ENCODE measurements around the gene AGPAT4.

AGPAT4 gene

DNA sequence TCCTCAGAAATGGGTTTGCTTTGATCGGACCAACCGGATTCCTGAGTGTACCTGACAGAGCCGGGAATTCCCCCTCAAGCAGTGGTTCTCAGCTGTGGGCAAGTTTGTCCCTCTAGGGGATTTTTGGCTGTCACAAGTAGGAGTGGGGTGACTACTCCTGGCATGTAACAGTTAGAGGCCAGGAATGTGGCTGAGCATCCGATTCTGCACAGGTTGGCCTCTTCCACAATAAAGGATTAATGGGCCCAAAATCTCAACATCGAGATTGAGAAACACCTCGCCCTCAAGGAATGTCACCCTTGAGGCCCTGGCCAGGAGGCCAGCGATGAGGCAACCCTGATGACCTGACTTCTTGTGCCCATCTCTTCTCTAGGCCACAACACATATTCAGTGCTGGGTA is 7.9 kb downstream of the AGPAT4 start:
- TF ChIP-seq CTCF (IDR thresholded peaks at IDR 0.05; ENCODE audit: low read length) = no peak
- TF ChIP-seq EZH2 (optimal IDR thresholded peaks at IDR 0.05; ENCODE audit: low read depth, low read length) = no peak
- TF ChIP-seq EZH2phosphoT487 (IDR thresholded peaks at IDR 0.05; ENCODE audit: low read length) = no peak
- DNase-seq = no peak
- H3K4me1 ChIP-seq (ENCODE audit: low read length) = no peaks in the 10 kb centered on the region
- H4K20me1 ChIP-seq (ENCODE audit: insufficient read depth, low read length) = no peaks in the 10 kb centered on the region
- H3K9me3 ChIP-seq (replicated peaks; ENCODE audit: insufficient read depth, low read length) = no peaks in the 10 kb centered on the region
- H3K27ac ChIP-seq (ENCODE audit: low read length) = no peak overlapping the region
- H3K36me3 ChIP-seq (replicated peaks; ENCODE audit: insufficient read depth, low read length) = no peaks in the 10 kb centered on the region
- no peak overlapping the region for H2AFZ ChIP-seq (ENCODE audit: low read length)
- no peak overlapping the region for H3K4me3 ChIP-seq (ENCODE audit: low read length)
- H3K4me2 ChIP-seq (ENCODE audit: low read depth, low read length) = no peak overlapping the region
- H3K79me2 ChIP-seq (ENCODE audit: low read length) = no peaks in the 10 kb centered on the region
- H3F3A ChIP-seq (ENCODE audit: insufficient read depth, low read length) = no peaks in the 10 kb centered on the region
- H3K27me3 ChIP-seq (replicated peaks; ENCODE audit: insufficient read depth, low read length) = no peaks in the 10 kb centered on the region
- H3K9me2 ChIP-seq (replicated peaks; ENCODE audit: insufficient read depth, low read length) = no peaks in the 10 kb centered on the region
- H3K9ac ChIP-seq (ENCODE audit: low read length) = no peak overlapping the region

DNA sequence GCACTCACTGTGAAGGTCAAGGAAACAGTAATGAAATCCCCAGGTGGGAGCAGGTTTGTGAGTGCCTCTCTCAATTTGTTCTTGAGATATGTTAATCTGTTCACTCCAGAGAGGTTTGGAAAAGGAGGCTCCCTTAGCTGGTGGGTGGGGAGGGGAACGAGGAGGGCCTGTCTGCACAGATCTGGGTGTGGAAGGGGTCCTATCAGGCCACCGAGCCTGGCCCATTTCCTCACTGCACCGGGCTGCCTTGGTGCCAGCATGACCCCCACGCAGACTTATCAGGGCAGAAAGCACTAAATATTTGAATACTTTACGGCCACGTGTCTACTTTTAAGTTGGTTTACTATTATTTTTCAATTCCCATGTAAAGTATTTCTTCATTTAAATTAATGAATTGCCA is 8.3 kb downstream of the AGPAT4 start:
- no peaks in the 10 kb centered on the region for H3K9me3 ChIP-seq (replicated peaks; ENCODE audit: insufficient read depth, low read length)
- no peaks in the 10 kb centered on the region for H3K36me3 ChIP-seq (replicated peaks; ENCODE audit: insufficient read depth, low read length)
- TF ChIP-seq EZH2 (optimal IDR thresholded peaks at IDR 0.05; ENCODE audit: low read depth, low read length) (no peak), EZH2phosphoT487 (IDR thresholded peaks at IDR 0.05; ENCODE audit: low read length) (no peak), CTCF (IDR thresholded peaks at IDR 0.05; ENCODE audit: low read length) (no peak)
- H3K9me2 ChIP-seq (replicated peaks; ENCODE audit: insufficient read depth, low read length) = no peaks in the 10 kb centered on the region
- H3F3A ChIP-seq (ENCODE audit: insufficient read depth, low read length) = no peaks in the 10 kb centered on the region
- no peak overlapping the region for H3K4me2 ChIP-seq (ENCODE audit: low read depth, low read length)
- H3K27me3 ChIP-seq (replicated peaks; ENCODE audit: insufficient read depth, low read length) = no peaks in the 10 kb centered on the region
- H3K4me1 ChIP-seq (ENCODE audit: low read length) = no peaks in the 10 kb centered on the region
- H2AFZ ChIP-seq (ENCODE audit: low read length) = no peak overlapping the region
- no peaks in the 10 kb centered on the region for H4K20me1 ChIP-seq (ENCODE audit: insufficient read depth, low read length)
- no peak overlapping the region for H3K27ac ChIP-seq (ENCODE audit: low read length)
- no peak overlapping the region for H3K4me3 ChIP-seq (ENCODE audit: low read length)
- no peak for DNase-seq
- H3K9ac ChIP-seq (ENCODE audit: low read length) = no peak overlapping the region
- no peaks in the 10 kb centered on the region for H3K79me2 ChIP-seq (ENCODE audit: low read length)

GRCh38 chr6:161264181-161264580 is 9.7 kb downstream of the AGPAT4 start:
- no peak overlapping the region for H3K4me2 ChIP-seq (ENCODE audit: low read depth, low read length)
- H3K27ac ChIP-seq (ENCODE audit: low read length) = no peak overlapping the region
- H2AFZ ChIP-seq (ENCODE audit: low read length) = no peak overlapping the region
- no peaks in the 10 kb centered on the region for H4K20me1 ChIP-seq (ENCODE audit: insufficient read depth, low read length)
- no peak overlapping the region for H3K4me3 ChIP-seq (ENCODE audit: low read length)
- H3K36me3 ChIP-seq (replicated peaks; ENCODE audit: insufficient read depth, low read length) = no peaks in the 10 kb centered on the region
- TF ChIP-seq CTCF (IDR thresholded peaks at IDR 0.05; ENCODE audit: low read length) (no peak), EZH2 (optimal IDR thresholded peaks at IDR 0.05; ENCODE audit: low read depth, low read length) (no peak), EZH2phosphoT487 (IDR thresholded peaks at IDR 0.05; ENCODE audit: low read length) (no peak)
- H3K9me2 ChIP-seq (replicated peaks; ENCODE audit: insufficient read depth, low read length) = no peaks in the 10 kb centered on the region
- H3K27me3 ChIP-seq (replicated peaks; ENCODE audit: insufficient read depth, low read length) = no peaks in the 10 kb centered on the region
- H3K9ac ChIP-seq (ENCODE audit: low read length) = no peak overlapping the region
- no peak for DNase-seq
- H3F3A ChIP-seq (ENCODE audit: insufficient read depth, low read length) = no peaks in the 10 kb centered on the region
- H3K4me1 ChIP-seq (ENCODE audit: low read length) = no peaks in the 10 kb centered on the region
- H3K79me2 ChIP-seq (ENCODE audit: low read length) = no peaks in the 10 kb centered on the region
- H3K9me3 ChIP-seq (replicated peaks; ENCODE audit: insufficient read depth, low read length) = no peaks in the 10 kb centered on the region
